Effector memory CD8-positive, alpha-beta T cell (primary cell): ENCODE measurements around the gene YPEL1.

Source experiments
- ATAC-seq: fragments of 150-1000 bp; cut with Tn5 transposase; replicated peaks from 2 replicates; pipeline ENCODE4 v1.10.0; 2021; ENCODE audit warnings: mild to moderate bottlenecking, moderate library complexity
- DNase-seq, 3 experiments: peaks; one replicate each; pipeline ENCODE4 v3.0.0; 2021
- H3K27ac Mint-ChIP-seq, 2 donors: one replicate each; pipeline ENCODE4 v1.8.0; 2022; ENCODE audit warnings: mild to moderate bottlenecking in 2 of 2, mixed read lengths in 2 of 2, moderate library complexity in 2 of 2
- H3K27me3 Mint-ChIP-seq, 2 donors: one replicate each; pipeline ENCODE4 v1.8.0; 2022; ENCODE audit warnings: mixed read lengths in 2 of 2
- H3K36me3 Mint-ChIP-seq: one replicate; pipeline ENCODE4 v1.8.0; 2022; ENCODE audit warnings: mild to moderate bottlenecking, moderate library complexity, mixed read lengths; ENCODE audit not compliant: insufficient read depth
- H3K4me1 Mint-ChIP-seq, 2 donors: one replicate each; pipeline ENCODE4 v1.8.0; 2022; ENCODE audit warnings: low read depth in 2 of 2, mixed read lengths in 2 of 2
- H3K4me3 Mint-ChIP-seq, 2 donors: one replicate each; pipeline ENCODE4 v1.8.0; 2022; ENCODE audit warnings: mild to moderate bottlenecking in 2 of 2, mixed read lengths in 2 of 2, moderate library complexity in 2 of 2
- H3K9me3 Mint-ChIP-seq, 2 donors: one replicate each; pipeline ENCODE4 v1.8.0; 2022; ENCODE audit warnings: mixed read lengths in 2 of 2
- total RNA-seq, 9 experiments: gene quantifications; one replicate each; lab custom pipeline; 2026; lab: John Stamatoyannopoulos, UW

The YPEL1 gene, protein sequence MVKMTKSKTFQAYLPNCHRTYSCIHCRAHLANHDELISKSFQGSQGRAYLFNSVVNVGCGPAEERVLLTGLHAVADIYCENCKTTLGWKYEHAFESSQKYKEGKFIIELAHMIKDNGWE
- 0.61 to 37.6 (median 15.5) reads per million in 9 experiments for total RNA-seq

DNA sequence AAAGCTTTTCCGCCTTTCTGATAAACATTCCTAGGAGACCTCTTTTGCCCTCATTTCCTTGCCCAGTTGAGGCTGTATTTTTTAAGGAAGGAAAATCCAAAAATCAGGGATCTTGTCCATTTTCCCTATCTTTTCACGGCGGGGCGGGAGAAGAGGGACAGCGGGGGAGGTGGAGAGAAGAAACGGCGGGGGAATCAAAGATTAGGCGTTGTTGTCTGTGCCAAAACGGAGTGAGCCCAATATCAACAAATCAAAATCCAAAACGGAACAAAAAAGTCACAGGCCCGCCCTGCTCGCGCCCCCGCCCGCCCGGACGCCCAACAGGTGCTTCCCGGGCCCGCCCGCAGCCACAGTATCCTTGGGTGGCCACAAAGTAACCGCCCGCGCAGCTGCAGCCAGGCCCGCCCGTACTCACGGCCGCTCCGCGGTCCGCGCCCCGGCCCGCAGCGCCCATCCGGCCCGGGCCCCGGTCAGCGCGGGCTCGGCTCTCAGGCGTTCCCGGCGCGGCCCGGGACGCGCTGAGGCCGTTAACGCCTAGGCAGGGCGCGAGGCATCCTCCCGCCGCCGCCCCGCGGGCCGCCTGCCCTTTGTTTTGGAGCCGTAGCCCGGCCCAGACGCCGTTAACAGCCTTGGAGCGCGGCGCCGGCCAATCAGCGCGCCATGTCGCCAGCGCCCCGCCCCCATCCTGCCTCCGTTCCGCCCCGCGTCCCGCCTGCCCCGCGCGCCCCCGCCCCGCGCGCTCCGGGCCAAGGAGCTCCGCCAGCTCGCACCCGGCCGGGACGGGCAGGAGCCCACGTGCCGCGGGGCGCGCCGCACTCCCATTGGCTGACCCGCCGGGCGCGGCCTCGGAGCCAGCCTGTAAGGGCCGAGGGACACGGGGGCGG lies at the start of gene YPEL1:
YPEL1 (minus strand) TSS at position 595 of the 884 bp plus-strand sequence. CDS start 25,050 bp downstream, outside the sequence.
- DNase-seq (peak; percentile 94 to 97 (median 96)), ATAC-seq (peak; percentile 88)
- Mint-ChIP-seq H3K4me1 (peaks cover 36 to 40% of the 10 kb centered on the region in 2 donors), H3K36me3 (peaks cover 4% of the 10 kb centered on the region), H3K27ac (peak within 1 kb of the TSS; percentile 88 to 95), H3K27me3 (no peaks in the 10 kb centered on the region), H3K4me3 (peak within 1 kb of the TSS; percentile 93), H3K9me3 (no peaks in the 10 kb centered on the region)

DNA sequence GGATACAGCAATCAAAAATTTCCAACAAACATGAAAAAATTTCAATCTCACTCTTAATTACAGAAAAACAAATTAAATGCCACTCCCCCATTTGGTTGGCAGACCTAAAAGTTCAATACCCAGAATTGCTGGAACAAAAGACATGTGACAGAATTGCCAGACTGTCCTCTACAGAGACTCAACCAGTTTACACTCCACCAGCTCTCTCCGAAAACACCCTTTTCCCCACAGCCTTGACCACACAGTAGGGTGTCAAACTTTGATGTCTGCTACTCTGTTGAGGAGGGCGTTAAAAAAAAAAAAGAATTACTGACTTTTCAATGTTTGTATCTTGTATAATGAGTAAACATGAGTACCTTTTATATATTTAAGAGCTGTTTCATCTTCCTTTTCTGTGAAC lies 44.7 kb upstream of the YPEL1 start:
- peak; percentile 99 for ATAC-seq
- Mint-ChIP-seq H3K27ac (peak overlapping the region; percentile 45 to 67), H3K9me3 (no peaks in the 10 kb centered on the region), H3K4me3 (peak overlapping the region; percentile 22 to 63), H3K27me3 (no peaks in the 10 kb centered on the region), H3K36me3 (peaks cover 35% of the 10 kb centered on the region), H3K4me1 (peaks cover 23 to 37% of the 10 kb centered on the region in 2 donors)
- DNase-seq = peak in 2 of 3 experiments; percentile 14 to 19

DNA sequence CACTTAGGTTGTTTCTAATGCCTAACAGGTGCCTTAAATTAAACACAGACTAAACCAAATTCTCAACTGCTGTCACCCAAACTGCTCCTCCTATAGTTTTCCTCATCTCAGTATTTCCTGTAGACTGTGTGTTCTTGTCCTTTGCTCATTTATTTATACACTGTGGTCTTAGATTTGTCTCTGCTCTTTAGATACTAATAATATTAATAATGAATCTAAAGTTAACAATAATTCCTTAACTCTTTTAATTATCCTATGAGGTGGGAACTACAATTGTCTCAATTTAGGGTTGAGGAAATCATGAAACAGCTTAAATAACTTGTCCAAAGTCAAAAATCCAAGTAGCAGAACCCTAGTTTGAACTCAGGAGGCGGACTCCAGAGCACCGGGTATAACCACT lies 43.9 kb upstream of the YPEL1 start:
- Mint-ChIP-seq H3K36me3 (peaks cover 28% of the 10 kb centered on the region), H3K27ac (peak overlapping the region; percentile 45 to 67), H3K27me3 (no peaks in the 10 kb centered on the region), H3K4me3 (no peak overlapping the region), H3K9me3 (no peaks in the 10 kb centered on the region), H3K4me1 (peaks cover 23 to 42% of the 10 kb centered on the region in 2 donors)
- no peak for DNase-seq
- no peak for ATAC-seq

DNA sequence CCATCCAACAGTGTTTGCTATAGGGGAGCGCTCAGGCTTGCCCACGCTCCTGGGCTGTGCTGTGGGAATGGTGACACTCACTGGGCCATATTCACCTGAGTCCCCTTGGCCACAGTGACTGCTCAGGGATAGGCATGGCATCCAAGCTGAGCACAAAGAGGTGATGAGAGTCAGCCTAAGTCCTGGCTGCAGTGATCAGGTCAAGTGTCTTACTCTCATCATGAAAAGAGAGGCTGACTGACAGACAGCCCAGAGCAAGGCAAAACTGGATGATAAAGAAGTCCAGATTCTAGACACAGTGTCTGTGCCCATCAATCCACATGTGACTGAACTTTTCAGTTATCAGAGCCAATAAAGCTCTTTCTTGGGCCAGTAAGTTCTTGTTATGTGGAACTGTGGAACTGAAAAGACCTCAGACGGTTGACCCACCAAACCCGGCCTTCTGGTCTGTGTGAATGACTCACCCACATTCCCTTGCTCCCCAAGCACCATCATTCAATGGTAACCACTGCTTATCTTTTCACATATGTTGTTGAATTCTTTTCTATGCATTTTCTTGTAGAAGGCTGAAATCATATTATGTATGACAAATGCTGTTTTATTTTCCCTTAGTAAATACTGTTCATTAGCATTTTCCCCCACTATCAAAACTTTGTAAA lies 43.2 kb upstream of the YPEL1 start:
- H3K9me3 Mint-ChIP-seq = no peaks in the 10 kb centered on the region
- H3K27me3 Mint-ChIP-seq = no peaks in the 10 kb centered on the region
- H3K36me3 Mint-ChIP-seq = peaks cover 24% of the 10 kb centered on the region
- no peak overlapping the region for H3K4me3 Mint-ChIP-seq
- H3K4me1 Mint-ChIP-seq = peaks cover 21 to 46% of the 10 kb centered on the region in 2 donors
- H3K27ac Mint-ChIP-seq = peak overlapping the region in 1 of 2 donors; percentile 67
- DNase-seq (no peak), ATAC-seq (no peak)

DNA sequence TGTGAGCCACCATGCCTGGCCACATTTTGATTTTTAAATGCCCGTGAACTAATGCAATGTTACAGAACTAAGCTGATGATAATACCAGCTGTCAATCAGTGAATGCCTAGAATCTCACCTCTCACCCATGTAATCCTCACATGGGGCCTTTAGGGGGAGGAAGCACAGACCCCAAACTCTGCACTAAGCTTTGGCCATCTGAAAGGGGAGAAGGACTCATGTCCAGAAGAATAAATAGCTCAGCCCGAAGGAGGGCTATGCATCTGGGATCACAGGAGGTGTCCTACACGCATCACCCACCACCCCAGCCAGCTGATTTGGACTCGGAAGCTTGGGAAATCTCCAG lies 36.0 kb upstream of the YPEL1 start:
- Mint-ChIP-seq H3K36me3 (peaks cover 46% of the 10 kb centered on the region), H3K9me3 (no peaks in the 10 kb centered on the region), H3K4me3 (peak overlapping the region; percentile 59 to 63), H3K27me3 (no peaks in the 10 kb centered on the region), H3K4me1 (peaks cover 35 to 62% of the 10 kb centered on the region in 2 donors), H3K27ac (peak overlapping the region; percentile 51 to 56)
- no peak for ATAC-seq
- DNase-seq = no peak

DNA sequence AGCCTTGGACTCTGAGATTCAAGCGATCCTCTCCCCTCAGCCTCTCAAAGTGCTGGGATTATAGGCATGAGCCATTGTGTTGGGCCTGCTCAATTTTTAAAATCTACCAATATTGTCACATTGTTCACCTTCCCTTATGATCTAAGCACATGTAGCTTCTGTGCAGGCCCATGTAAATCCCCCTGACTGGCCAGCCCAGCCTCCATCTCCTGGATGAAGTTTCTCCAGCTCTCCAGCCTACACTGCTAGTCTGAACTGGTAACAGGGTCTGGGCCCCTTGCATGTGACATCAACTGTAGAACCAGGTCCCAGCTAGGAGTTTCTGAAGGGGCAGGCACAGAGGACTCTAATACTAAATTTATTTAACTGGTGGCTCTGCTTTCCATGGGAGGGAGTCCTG lies 32.8 kb upstream of the YPEL1 start:
- no peak for ATAC-seq
- no peak for DNase-seq
- Mint-ChIP-seq H3K9me3 (no peaks in the 10 kb centered on the region), H3K4me1 (peaks cover 63 to 75% of the 10 kb centered on the region in 2 donors), H3K27ac (peak overlapping the region; percentile 95 to 98), H3K27me3 (no peaks in the 10 kb centered on the region), H3K4me3 (peak overlapping the region; percentile 73 to 76), H3K36me3 (peaks cover 58% of the 10 kb centered on the region)

DNA sequence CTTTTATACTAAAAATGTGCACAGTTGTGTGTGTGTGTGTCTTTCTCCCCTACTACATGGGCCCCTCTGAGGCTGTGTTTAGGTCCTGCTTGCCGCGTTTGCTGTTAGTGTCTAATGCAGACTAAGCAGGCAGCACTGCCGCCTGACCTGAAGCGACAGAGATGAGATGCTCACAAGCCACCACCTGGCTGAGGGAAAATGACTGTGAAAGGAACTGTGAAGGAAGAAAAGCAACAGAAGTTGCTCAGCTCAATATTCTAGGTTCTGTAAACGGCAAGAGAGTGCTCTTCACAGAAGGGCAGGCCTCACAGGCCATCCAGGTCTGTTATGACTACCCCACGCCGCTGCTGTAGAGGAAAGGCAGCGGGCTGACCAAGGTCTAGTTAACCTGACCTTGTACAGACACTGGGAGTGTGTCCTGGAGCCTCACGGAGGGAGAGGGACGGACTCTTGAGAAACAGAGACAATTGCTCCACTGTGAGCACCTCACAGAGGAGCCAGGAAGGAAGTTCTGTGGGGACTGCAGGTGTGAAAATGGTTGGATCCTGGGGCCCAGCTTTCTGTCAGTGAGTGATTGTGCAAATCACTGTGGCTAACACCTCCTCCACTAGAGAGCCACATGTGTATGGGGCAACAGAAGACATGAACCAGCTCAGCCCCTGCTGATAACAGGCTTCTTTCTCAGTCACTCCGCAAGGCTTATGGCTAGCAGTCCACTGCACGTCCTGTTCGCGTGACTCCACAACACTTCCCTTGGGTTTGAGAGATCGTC lies 31.3 kb upstream of the YPEL1 start:
- DNase-seq = peak; percentile 75 to 80 (median 75)
- H3K4me3 Mint-ChIP-seq = peak overlapping the region; percentile 73 to 76
- H3K36me3 Mint-ChIP-seq = peaks cover 53% of the 10 kb centered on the region
- H3K4me1 Mint-ChIP-seq = peaks cover 69 to 76% of the 10 kb centered on the region in 2 donors
- H3K9me3 Mint-ChIP-seq = no peaks in the 10 kb centered on the region
- peak overlapping the region; percentile 95 to 98 for H3K27ac Mint-ChIP-seq
- ATAC-seq = peak; percentile 80
- H3K27me3 Mint-ChIP-seq = no peaks in the 10 kb centered on the region

DNA sequence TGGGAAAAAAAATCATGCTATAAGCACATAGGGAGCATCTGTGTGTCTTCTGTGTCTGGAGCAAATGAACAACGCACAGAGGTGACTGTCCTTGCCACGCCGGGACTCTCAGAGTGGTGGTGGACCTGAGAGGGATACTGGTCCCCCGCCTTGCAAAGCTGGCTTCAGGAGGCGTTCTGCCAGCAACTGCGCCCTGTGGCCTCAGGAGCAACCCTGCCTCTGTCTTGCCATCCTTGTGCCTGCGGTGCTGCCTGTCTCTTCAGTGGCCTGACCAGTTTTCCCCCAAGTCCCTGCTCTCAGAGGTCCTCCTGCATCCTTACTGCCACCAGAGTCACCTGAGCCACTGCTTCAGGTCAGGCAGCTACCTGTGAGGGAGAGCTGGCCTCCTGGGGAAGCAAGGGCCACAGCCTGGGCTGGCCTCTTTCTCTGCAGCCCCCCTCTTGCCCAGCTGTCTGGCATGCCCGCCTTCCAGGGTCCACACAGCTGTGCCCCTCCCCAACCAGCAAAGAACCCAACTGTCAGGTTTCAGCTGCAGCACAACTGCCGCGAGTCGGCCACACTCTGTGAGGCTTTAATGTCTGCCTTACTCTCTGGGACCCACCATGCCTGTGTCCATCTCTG lies 30.4 kb upstream of the YPEL1 start:
- no peaks in the 10 kb centered on the region for H3K9me3 Mint-ChIP-seq
- H3K27me3 Mint-ChIP-seq = no peaks in the 10 kb centered on the region
- H3K4me3 Mint-ChIP-seq = peak overlapping the region; percentile 73 to 76
- H3K36me3 Mint-ChIP-seq = peaks cover 49% of the 10 kb centered on the region
- H3K4me1 Mint-ChIP-seq = peaks cover 75 to 76% of the 10 kb centered on the region in 2 donors
- ATAC-seq (no peak), DNase-seq (no peak)
- peak overlapping the region; percentile 95 to 98 for H3K27ac Mint-ChIP-seq

DNA sequence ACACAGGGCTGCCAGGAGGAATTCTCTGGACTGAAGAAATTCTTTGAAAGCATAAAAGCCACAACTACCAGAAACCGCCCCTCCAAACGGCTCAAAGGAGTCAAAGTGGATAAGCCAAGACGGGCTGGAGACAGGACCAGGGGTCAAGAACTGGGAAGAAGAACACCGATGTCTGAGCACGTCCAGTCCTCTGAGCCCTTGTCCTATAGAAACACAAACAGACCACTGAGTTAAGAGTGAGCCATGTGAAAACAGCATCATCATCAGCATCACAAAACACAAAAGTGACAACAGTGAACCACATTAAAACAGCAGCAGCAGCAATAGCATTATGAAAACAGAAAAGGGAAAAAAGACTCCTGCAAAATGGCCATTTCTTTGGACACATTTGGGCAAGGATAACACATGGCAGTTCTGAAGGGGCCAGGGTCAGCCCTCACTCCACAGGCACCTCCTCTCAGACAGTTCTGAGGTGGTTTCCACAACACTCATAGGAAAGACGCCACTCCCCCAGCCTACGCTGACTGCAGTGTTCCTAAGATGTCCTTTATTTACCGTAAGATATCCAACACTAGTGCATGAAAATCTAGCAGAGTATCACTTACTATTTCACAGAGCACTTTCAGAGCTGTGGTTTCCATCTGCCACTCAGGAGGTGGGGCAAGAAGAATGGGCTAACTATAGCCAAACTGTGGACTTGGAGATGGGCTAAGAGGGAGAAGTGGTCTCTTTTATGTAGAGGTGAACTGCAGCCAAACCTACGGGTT lies 28.6 kb upstream of the YPEL1 start:
- H3K4me3 Mint-ChIP-seq = peak overlapping the region; percentile 76 to 77
- DNase-seq (peak in 1 of 3 experiments; percentile 7), ATAC-seq (no peak)
- peaks cover 39% of the 10 kb centered on the region for H3K36me3 Mint-ChIP-seq
- H3K4me1 Mint-ChIP-seq = peaks cover 87 to 90% of the 10 kb centered on the region in 2 donors
- H3K27me3 Mint-ChIP-seq = no peaks in the 10 kb centered on the region
- no peaks in the 10 kb centered on the region for H3K9me3 Mint-ChIP-seq
- H3K27ac Mint-ChIP-seq = peak overlapping the region; percentile 90 to 95

DNA sequence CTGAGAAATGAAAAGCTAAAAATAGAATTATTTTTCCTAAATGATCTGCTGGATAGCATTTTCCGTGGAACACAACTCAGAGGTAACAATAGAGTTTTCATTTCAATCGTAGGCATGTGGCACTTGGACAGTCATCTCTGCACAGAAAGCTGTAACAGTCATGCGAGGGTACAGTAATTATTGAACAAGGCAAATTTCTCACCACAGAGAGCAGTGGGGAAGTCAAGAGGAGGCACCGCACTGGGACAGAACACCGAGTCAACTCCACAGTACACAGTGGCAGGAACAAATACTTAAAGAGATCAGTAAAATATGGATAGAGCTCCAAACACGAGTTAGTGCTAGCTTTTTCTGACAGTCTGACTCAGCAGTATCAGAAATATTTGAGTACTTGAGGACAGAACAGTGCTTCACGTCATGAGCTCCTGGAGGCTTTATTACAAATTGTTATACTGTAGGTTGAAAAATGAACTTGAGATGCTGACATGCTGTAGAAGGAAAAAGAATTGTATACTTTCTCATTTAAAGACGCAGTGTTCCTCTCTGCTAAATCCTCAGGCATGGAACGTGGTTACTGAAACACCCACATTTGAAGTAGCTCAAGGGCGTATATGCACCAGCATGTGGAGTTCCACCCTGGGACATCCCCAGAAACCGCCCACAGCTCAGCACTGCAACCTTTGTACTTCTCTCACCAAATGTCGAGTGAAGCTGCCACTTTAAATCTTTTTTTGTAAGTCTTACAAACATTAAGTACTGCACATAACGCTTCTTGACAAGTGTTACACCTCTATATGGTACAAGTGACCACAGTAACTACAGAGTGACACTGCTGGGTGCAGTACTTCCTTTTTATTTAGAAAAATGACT lies 27.4 kb upstream of the YPEL1 start:
- peak; percentile 53 for ATAC-seq
- H3K27ac Mint-ChIP-seq = peak overlapping the region; percentile 90 to 95
- DNase-seq = peak; percentile 52 to 59 (median 54)
- no peaks in the 10 kb centered on the region for H3K27me3 Mint-ChIP-seq
- peaks cover 31% of the 10 kb centered on the region for H3K36me3 Mint-ChIP-seq
- peaks cover 88 to 93% of the 10 kb centered on the region in 2 donors for H3K4me1 Mint-ChIP-seq
- no peaks in the 10 kb centered on the region for H3K9me3 Mint-ChIP-seq
- H3K4me3 Mint-ChIP-seq = peak overlapping the region; percentile 76 to 77

DNA sequence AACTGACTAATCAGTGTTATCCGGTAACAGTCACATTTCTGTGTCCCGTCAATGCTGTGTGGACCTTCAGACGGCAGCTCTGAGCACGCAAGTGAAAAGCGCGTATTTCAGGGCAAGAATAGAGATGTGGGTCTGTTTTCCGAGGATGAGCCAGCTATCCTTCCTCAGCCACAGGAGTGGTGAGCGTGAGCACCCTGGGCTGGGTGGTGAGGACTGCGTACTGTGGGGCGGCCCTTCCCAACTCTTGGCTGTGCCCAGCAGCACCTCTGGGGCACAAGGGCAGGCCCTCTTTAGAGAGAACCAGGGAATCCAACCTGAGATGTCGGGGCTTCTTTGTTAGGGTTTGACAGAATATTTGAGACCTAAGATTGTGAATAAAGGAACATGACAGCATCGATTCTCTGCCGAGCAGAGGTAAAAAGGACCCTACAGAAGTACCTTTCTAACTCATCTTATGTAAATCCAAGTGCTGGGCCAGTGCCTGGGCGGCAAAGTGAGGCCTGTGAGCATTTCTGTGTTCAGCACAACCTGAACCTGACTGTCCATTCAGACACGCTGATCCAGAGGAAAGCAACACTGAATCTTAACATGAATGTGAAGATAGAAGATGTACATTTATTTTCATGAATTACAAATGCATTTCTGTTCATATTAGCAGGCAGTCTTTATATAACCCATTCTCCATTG lies 26.5 kb upstream of the YPEL1 start:
- Mint-ChIP-seq H3K4me3 (peak overlapping the region; percentile 76 to 77), H3K27me3 (no peaks in the 10 kb centered on the region), H3K4me1 (peaks cover 82 to 88% of the 10 kb centered on the region in 2 donors), H3K9me3 (no peaks in the 10 kb centered on the region), H3K36me3 (peaks cover 32% of the 10 kb centered on the region), H3K27ac (peak overlapping the region; percentile 90 to 95)
- ATAC-seq (no peak), DNase-seq (no peak)
